CD4-positive, alpha-beta T cell treated with Interleukin-1 beta for 1 hour (primary cell): Measurements from ENCODE around the gene RASGEF1C.

Source experiments
- DNase-seq, 2 donors: peaks; one replicate each; pipeline ENCODE4 v3.0.0-alpha.2; 2020 to 2022

The RASGEF1C gene

DNA sequence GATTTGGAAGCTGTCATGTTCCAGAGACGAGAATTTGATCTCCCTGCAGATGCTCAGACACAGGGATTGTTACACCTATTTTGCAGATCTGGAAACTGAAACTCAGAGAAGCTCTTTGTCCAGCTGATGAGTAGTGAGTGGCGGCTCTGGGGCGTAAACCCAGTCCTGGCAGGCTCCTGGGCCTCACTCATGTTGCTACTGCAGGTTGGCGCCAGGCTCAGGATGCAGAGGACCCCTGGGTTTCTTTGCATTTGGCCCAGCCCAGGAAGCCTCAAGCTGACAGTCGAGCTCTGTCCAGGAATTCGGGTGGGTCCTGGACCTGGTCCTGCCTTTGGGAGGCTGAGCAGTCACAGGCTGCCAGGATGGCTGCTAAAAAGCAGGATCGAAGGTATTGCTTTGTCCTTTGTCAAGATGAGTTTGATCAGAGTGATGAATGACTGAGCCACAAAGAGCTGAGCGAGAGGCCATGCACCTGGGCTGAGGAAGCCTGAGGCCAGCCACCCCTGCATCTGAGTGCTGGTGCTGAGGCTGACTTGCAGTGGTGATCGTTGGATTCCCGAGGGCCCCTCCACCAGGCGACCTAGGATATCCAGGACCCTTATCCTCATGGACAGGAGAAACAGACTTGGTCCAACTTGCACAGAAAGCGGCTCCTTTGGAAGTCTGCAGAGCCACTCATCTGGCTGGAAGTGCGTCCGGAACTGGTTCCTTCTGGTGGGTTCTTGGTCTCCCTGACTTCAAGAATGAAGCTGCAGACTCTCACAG, 129.1 kb downstream of the RASGEF1C start:
- DNase-seq, result no peak

DNA sequence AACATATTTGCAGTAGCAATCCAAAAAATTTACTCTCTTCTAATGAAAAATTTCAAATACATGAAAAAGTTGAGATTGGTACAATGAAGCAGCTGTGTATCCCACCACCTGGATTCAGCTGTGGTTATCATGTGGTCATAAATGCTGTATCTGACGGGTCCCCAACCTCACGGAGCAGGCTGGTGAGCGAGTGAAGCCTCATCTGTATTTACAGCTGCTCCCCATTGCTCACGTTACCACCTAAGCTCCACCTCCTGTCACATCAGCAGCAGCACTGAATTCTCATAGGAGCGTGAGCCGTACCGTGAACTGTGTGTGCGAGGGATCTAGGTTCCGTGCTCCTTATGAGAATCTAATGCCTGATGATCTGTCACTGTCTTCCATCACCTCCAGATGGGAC, 130.7 kb downstream of the RASGEF1C start:
- DNase-seq, result no peak

- no peak for DNase-seq
Measured at GRCh38 chr5:180077594-180078284, 131.3 kb downstream of the RASGEF1C start.

GRCh38 chr5:180075703-180076102, 133.3 kb downstream of the RASGEF1C start:
- DNase-seq, result no peak

GRCh38 chr5:180074462-180074861, 134.5 kb downstream of the RASGEF1C start:
- DNase-seq, result no peak

DNA sequence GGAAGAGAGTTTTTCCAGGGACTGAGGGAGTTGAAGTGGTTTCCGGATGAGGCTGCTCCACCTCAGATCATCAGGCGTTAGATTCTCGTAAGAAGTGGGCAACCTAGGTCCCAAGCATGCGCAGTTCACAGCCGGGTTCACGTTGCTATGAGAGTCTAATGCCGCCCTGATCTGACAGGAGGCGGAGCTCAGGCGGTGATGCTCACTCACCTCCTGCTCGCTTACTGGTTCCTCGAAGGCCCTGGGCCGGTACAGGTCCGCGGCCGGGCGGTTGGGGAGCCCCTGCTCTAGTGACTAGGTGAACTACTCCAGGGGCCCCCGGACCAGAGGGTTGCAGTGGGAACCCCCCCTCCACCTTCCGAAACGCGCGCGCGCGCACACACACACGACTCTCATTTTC, 136.5 kb downstream of the RASGEF1C start:
- DNase-seq, result peak; percentile 16 to 43

GRCh38 chr5:180072256-180072548, 136.8 kb downstream of the RASGEF1C start:
- no peak for DNase-seq

GRCh38 chr5:180071531-180072255, 137.3 kb downstream of the RASGEF1C start, which contains the start of gene RNF130:
Gene RNF130 (minus strand): TSS chr5:180071759. CDS start chr5:180071702, 57 bp downstream.
- peak; percentile 86 to 89 for DNase-seq

- peak in 1 of 2 donors; percentile 16 for DNase-seq
Measured at GRCh38 chr5:180070756-180071530, 138.1 kb downstream of the RASGEF1C start.

- peak; percentile 26 to 67 for DNase-seq
Measured at GRCh38 chr5:180069589-180070247, 139.3 kb downstream of the RASGEF1C start.

- no peak for DNase-seq
Measured at GRCh38 chr5:180068519-180069090, 140.4 kb downstream of the RASGEF1C start.

- no peak for DNase-seq
Measured at GRCh38 chr5:180067986-180068385, 141.0 kb downstream of the RASGEF1C start.

DNA sequence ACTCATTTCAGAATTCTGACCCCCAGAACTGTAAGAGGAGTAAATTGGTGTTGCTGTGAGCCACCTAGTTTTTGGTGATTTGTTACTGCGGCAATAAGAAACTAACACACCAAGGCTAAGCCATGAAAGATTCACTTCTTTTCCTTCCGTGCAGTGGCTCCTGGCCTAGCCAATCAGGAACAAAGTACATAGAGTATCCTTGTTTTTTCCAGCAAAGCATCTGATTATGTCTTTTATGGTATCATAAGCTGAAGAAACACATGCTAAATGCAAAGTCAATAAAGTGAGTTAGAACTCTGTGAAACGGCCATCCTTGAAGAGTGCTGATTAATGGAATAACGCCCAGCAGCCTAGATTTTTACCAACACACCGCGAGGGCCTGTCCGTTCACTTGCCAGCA, 148.8 kb downstream of the RASGEF1C start:
- DNase-seq, result no peak

DNA sequence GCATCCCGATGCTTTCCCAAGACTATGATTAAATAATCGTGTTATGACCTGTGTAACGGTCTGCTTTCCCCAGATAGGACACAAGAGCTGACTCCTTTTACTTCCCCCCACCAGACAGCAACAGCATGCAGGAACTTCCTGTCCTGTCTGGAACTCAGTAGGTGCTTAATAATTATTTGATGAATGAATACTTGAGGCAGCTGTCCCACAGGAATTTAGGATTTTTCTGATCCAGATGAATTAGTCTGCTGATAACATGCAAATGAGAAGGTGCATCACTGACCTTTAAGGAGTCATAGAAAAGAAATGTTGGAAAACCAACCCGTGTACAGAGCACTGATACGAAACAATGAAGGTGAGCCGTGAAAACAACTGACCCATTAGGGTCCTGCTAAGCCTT, 149.7 kb downstream of the RASGEF1C start:
- DNase-seq, result no peak

- no peak for DNase-seq
Measured at GRCh38 chr5:180056153-180056552, 152.9 kb downstream of the RASGEF1C start.

GRCh38 chr5:180054226-180054625, 154.8 kb downstream of the RASGEF1C start:
- no peak for DNase-seq

- DNase-seq, result no peak
Measured at GRCh38 chr5:180053061-180053602, 155.9 kb downstream of the RASGEF1C start.

GRCh38 chr5:180052211-180052818, 156.7 kb downstream of the RASGEF1C start:
- no peak for DNase-seq
